Right lobe of liver (tissue), 4 donors: ENCODE measurements around the gene WBP2.

Experiments
- POLR2A ChIP-seq: fragments of 450-650 bp; IDR thresholded peaks from one replicate; pipeline ENCODE4 v1.6.1; 2017; ENCODE audit warnings: antibody characterized with exemption, mild to moderate bottlenecking
- TF ChIP-seq, protein P1 (sequence below), 4 donors: fragments of 200-600 bp in 3 of 4; fragments of 450-650 bp in 1 of 4; IDR thresholded peaks; one replicate each; pipeline versions ENCODE4 v1.5.1 to v1.8.0; 2016 to 2022; ENCODE audit warnings: antibody characterized with exemption in 4 of 4, mild to moderate bottlenecking in 2 of 4
- donor health status: DM: no; HTN: no; CAD: no.
- donor health status: DM: no; HTN: no; CAD: no.
- donor health status: DM: no; HTN: yes; CAD: no.

DNA sequence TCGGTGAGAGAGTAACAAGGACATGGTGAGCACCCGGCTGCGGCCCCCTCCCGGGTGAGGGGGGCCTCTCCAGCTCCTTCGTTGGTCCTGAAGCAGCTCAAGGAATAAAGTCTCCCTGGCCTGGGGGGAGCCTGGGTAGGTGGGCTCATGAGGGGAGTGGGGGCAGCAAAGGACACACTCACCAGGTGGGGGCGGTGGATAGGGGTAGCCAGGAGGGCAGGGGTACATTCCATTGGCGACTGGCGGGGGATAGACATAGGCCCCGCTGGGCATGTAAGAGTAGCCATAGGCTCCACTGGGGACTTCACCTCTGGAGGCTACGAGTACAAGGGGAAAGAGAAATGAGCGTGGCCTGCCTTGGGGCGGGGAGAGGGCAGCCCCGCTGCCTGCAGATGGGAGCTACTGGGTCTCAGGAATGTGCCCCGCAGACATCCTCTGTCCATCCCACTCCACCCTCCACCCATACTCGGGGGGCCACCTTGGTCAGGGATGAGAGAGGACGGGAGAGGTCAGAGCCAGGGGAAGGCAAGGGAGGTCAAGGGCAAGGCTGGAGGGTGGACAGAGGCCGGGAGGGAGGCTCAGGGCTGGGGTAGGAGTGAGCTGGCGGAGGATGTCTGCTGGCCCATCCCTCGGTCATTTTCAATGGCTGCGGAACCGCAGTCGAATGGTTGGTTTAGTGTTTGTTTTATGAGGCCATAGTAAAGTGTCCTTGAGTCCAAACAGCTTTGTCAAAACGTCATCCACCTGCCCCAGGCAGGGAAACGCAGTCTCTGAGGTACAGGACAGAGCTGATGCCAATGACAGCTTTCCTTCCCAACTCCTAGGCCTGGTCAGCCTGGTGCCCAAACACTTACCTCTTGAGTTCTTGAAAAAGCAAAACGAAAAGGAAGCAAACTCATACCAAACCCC, 7.3 kb downstream of the WBP2 start:
- TF ChIP-seq, protein P1, sequence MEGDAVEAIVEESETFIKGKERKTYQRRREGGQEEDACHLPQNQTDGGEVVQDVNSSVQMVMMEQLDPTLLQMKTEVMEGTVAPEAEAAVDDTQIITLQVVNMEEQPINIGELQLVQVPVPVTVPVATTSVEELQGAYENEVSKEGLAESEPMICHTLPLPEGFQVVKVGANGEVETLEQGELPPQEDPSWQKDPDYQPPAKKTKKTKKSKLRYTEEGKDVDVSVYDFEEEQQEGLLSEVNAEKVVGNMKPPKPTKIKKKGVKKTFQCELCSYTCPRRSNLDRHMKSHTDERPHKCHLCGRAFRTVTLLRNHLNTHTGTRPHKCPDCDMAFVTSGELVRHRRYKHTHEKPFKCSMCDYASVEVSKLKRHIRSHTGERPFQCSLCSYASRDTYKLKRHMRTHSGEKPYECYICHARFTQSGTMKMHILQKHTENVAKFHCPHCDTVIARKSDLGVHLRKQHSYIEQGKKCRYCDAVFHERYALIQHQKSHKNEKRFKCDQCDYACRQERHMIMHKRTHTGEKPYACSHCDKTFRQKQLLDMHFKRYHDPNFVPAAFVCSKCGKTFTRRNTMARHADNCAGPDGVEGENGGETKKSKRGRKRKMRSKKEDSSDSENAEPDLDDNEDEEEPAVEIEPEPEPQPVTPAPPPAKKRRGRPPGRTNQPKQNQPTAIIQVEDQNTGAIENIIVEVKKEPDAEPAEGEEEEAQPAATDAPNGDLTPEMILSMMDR (IDR thresholded peaks at IDR 0.05) = no peak
- no peak for TF ChIP-seq POLR2A
